ENCODE data around the gene CFP. TPM values are rescaled to one million over a fixed set of nuclear protein-coding genes. Genes with fewer than 3 reads are reported as not detected.

The CFP gene
- polyA plus RNA-seq, 3 donors = 461 to 498 (median 491) TPM

- H3K4me1 ChIP-seq (ENCODE audit: control insufficient read depth in 1 of 2, insufficient read depth in 2 of 2, low read length in 2 of 2) = peaks cover 49 to 76% of the 10 kb centered on the region in 2 donors
- Mint-ChIP-seq H3K27me3 (ENCODE audit: low read depth in 3 of 3) (peaks cover 9 to 23% (median 18%) of the 10 kb centered on the region in 3 donors), H3K27ac (peak overlapping the region in 4 of 7 donors; percentile 4 to 98 (median 64)), H3K36me3 (peaks cover 0 to 6% of the 10 kb centered on the region in 2 donors), H3K4me1 (peaks cover 52% of the 10 kb centered on the region), H3K9me3 (peaks cover 0 to 8% (median 3%) of the 10 kb centered on the region in 7 donors), H3K4me3 (no peak overlapping the region)
- intact Hi-C loops (cut with micrococcal nuclease) = loop anchor here (5.0 kb wide), 2 partner anchors 39 to 54 kb away; partner anchors contain the start of gene SYN1 (in 1 of the 2)
- no peak for DNase-seq
- H3K9ac ChIP-seq (ENCODE audit: insufficient read depth, low read length, poor library complexity, severe bottlenecking) = no peak overlapping the region
- WGBS (ENCODE audit: insufficient coverage) = 88% methylated on average over 3 of the region's 3 CpGs
- no peaks in the 10 kb centered on the region for H3K9me3 ChIP-seq (replicated peaks in 1 of 2; ENCODE audit: control insufficient read depth in 1 of 2, insufficient read depth in 1 of 2, low read length in 2 of 2)
- H3K79me2 ChIP-seq (ENCODE audit: insufficient read depth, low read length) = peaks cover 7% of the 10 kb centered on the region
- no peak overlapping the region for H3K27ac ChIP-seq (ENCODE audit: low read depth in 1 of 2, low read length in 2 of 2)
- no peaks in the 10 kb centered on the region for H4K20me1 ChIP-seq (ENCODE audit: insufficient read depth, low read length)
- peak overlapping the region in 1 of 3 experiments; percentile 54 for H3K4me3 ChIP-seq (replicated peaks in 1 of 3; ENCODE audit: low read depth in 2 of 3, low read length in 3 of 3)
- no peaks in the 10 kb centered on the region for H3K36me3 ChIP-seq (replicated peaks in 1 of 2; ENCODE audit: control insufficient read depth in 1 of 2, insufficient read depth in 2 of 2, low read length in 2 of 2)
- TF ChIP-seq CTCF (IDR thresholded peaks at IDR 0.05) = no peak
- peak overlapping the region; percentile 55 for H3K4me2 ChIP-seq (replicated peaks; ENCODE audit: extremely low read depth, low read length, poor library complexity, severe bottlenecking)
- no peak overlapping the region for H2AFZ ChIP-seq (ENCODE audit: insufficient read depth, low read depth, low read length, poor library complexity, severe bottlenecking)
- peaks cover 0 to 13% of the 10 kb centered on the region in 2 donors for H3K27me3 ChIP-seq (ENCODE audit: control insufficient read depth in 2 of 2, insufficient read depth in 2 of 2, low read length in 2 of 2)
These were observed 51.8 kb downstream of the CFP start for GRCh38 chrX:47577901-47578300.

GRCh38 chrX:47577424-47577823, 52.3 kb downstream of the CFP start:
- no peak for TF ChIP-seq CTCF (IDR thresholded peaks at IDR 0.05)
- WGBS (ENCODE audit: insufficient coverage) = 100% methylated on average over 2 of the region's 9 CpGs

More at GRCh38 chrX:47577424-47577823, 52.3 kb downstream of the CFP start:
- Histone ChIP-seq H2AFZ (ENCODE audit: insufficient read depth, low read depth, low read length, poor library complexity, severe bottlenecking) (no peak overlapping the region), H3K36me3 (replicated peaks in 1 of 2; ENCODE audit: control insufficient read depth in 1 of 2, insufficient read depth in 2 of 2, low read length in 2 of 2) (no peaks in the 10 kb centered on the region), H4K20me1 (ENCODE audit: insufficient read depth, low read length) (no peaks in the 10 kb centered on the region), H3K79me2 (ENCODE audit: insufficient read depth, low read length) (peaks cover 2% of the 10 kb centered on the region), H3K4me3 (replicated peaks in 1 of 3; ENCODE audit: low read depth in 2 of 3, low read length in 3 of 3) (no peak overlapping the region), H3K9ac (ENCODE audit: insufficient read depth, low read length, poor library complexity, severe bottlenecking) (no peak overlapping the region), H3K9me3 (replicated peaks in 1 of 2; ENCODE audit: control insufficient read depth in 1 of 2, insufficient read depth in 1 of 2, low read length in 2 of 2) (no peaks in the 10 kb centered on the region), H3K4me1 (ENCODE audit: control insufficient read depth in 1 of 2, insufficient read depth in 2 of 2, low read length in 2 of 2) (peaks cover 50 to 77% of the 10 kb centered on the region in 2 donors), H3K27ac (ENCODE audit: low read depth in 1 of 2, low read length in 2 of 2) (no peak overlapping the region), H3K4me2 (replicated peaks; ENCODE audit: extremely low read depth, low read length, poor library complexity, severe bottlenecking) (no peak overlapping the region), H3K27me3 (ENCODE audit: control insufficient read depth in 2 of 2, insufficient read depth in 2 of 2, low read length in 2 of 2) (peaks cover 0 to 13% of the 10 kb centered on the region in 2 donors)
- intact Hi-C loops (cut with micrococcal nuclease) = loop anchor here (5.0 kb wide), 2 partner anchors 40 to 55 kb away; partner anchors contain the start of gene SYN1 (in 1 of the 2)
- Mint-ChIP-seq H3K27me3 (ENCODE audit: low read depth in 3 of 3) (peaks cover 9 to 23% (median 21%) of the 10 kb centered on the region in 3 donors), H3K9me3 (peaks cover 0 to 8% (median 3%) of the 10 kb centered on the region in 7 donors), H3K4me3 (no peak overlapping the region), H3K27ac (peak overlapping the region in 2 of 7 donors; percentile 62 to 95), H3K4me1 (peaks cover 57% of the 10 kb centered on the region), H3K36me3 (peaks cover 0 to 6% of the 10 kb centered on the region in 2 donors)
- DNase-seq = peak in 1 of 3 donors; percentile 20
